Astrocyte of the spinal cord (primary cell): ENCODE measurements around the gene MEGF11.

Source experiments
- DNase-seq: peaks from one replicate; pipeline ENCODE4 v3.0.0; 2011; ENCODE audit warnings: low read depth, low spot score
- H3K4me3 ChIP-seq: 2 replicates; pipeline ENCODE4 v1.5.1; 2011; ENCODE audit warnings: low read depth, mild to moderate bottlenecking, low read length, moderate library complexity
- in situ Hi-C: cut with HindIII; loops from 2 replicates; pipeline ENCODE4 v1.10.0; 2017; ENCODE audit warnings: low sequenced_read_pairs
- TF ChIP-seq, protein P1 (sequence below): IDR thresholded peaks from 2 replicates; pipeline ENCODE4 v1.5.1; 2012; ENCODE audit warnings: low read depth, mild to moderate bottlenecking, low read length, inconsistent platforms

Gene MEGF11

DNA sequence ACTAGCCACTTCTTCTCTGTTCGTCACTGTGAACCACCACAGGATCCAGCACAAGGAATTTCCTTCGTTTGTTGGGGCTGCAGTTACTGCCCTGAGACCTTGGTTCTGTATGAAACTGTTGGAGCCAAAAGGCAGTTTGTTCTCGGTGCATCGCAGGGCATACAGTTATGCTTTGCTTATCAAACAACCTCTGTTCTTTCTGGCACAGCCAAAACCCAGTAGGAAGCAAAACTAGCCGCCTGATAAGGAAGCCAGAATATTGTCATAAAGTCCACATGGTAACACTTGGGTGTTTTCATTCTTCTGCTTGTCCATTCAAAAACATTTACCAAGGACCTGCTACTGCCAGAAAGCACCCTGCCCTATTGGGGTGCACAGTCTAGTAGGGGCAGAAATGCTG, 268.2 kb downstream of the MEGF11 start:
- in situ Hi-C loops: no loop called here
- H3K4me3 ChIP-seq: no peak overlapping the region
- no peak for DNase-seq
- TF ChIP-seq, protein P1, sequence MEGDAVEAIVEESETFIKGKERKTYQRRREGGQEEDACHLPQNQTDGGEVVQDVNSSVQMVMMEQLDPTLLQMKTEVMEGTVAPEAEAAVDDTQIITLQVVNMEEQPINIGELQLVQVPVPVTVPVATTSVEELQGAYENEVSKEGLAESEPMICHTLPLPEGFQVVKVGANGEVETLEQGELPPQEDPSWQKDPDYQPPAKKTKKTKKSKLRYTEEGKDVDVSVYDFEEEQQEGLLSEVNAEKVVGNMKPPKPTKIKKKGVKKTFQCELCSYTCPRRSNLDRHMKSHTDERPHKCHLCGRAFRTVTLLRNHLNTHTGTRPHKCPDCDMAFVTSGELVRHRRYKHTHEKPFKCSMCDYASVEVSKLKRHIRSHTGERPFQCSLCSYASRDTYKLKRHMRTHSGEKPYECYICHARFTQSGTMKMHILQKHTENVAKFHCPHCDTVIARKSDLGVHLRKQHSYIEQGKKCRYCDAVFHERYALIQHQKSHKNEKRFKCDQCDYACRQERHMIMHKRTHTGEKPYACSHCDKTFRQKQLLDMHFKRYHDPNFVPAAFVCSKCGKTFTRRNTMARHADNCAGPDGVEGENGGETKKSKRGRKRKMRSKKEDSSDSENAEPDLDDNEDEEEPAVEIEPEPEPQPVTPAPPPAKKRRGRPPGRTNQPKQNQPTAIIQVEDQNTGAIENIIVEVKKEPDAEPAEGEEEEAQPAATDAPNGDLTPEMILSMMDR: no peak

DNA sequence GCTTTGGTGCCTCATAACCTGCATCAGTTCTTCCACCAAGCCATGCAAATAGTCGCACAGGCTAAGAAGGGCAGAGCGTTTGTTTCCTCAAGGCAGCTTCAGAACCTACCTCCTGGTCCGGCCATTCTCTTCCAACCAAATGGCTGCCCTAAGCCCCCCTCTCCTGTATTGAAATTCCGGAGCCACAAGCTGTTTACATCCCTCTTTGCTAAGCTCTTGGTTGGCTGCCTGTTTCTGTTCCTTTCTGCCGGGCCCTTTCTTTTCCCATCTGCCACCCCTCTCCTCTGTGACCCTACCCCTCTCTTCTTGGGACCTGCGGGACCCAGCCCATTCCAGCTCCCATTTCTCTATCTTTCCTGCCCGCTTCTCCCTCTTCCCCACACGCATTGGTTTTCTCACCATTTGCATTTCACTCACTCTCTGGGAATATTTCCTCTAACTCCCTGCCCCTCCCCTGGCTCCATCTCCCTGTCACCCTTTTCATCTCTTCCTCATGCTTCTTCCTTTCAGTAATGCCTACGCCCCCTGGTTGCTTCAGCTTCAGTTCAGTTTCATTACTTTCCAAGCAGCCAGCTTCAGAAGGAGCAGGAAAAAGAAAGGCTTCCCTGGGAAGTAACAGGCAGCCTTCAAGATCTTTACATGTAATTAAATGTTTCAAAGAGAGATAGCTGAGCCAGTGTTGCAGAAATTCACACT, 270.8 kb downstream of the MEGF11 start:
- in situ Hi-C loops: no loop called here
- no peak for DNase-seq
- TF ChIP-seq, protein P1: no peak
- H3K4me3 ChIP-seq: no peak overlapping the region

DNA sequence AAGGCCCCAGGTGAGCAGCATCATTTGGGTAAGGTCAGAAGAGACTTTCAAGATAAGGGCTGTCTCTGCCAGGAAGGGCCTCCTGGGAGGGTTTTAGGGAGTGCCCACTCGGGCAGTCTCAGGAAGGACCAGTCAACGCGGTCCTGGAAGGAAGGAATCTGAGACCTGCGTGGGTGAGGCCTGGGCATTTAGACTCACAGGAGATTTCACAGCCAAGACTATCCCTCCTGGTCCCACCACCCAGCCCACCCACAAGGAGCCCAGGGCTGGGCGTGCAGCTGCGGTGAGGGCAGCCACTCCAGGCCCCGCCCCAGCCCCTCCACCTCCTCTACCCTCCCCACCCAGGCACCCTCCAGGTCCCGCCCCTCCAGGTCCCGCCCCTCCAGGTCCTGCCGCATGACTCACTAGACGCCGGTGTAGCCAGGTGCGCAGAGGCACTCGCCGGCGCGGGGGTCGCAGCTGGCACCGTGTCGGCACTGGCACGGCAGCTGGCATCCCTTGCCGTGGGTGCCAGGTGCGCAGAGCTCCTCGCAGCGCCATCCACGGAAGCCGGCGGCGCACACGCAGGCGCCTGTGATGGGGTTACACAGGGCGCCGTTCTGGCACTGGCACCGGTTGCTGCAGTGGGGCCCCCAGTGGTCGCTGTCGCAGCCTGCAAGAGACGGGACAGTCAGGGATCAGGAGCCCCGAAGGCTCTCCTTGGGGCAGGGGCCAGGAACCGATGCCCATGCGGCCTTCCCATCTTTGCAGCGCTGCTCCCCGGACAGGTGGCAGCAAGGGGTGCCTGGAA, 271.5 kb downstream of the MEGF11 start:
- no peak overlapping the region for H3K4me3 ChIP-seq
- no peak for DNase-seq
- TF ChIP-seq, protein P1: no peak
- in situ Hi-C loops: no loop called here

DNA sequence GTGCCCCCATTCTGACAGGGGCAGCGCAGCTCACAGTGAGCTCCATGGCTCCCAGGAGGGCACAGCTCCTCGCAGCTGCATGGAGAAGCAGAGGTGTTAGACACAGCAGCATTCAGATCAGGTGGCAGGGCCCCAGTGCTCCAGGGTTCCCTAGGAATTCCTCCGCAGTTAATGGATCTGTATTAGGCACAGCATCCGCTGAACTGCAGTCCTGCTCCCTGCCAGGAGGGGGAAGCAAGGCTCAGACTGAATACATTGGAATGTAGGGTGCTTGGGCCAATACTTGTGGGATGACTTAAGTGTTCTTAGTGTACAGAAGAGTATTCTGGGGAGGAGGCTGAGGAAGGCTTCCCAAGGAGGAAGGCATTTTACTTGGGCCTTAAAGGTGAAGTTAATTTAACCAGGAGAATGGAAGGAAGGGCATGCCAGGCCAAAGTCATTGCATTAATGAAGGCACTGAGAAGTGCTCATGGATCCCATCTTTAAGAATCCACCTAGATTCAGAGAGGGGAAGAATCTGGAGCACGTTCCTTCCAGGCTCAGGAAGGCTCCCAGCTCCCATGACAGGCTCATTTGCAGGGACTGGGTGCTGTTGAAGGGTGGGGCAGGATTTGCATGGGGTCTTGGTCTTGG, 272.6 kb downstream of the MEGF11 start:
- in situ Hi-C loops: no loop called here
- TF ChIP-seq, protein P1: peak; percentile 81
- peak; percentile 71 for DNase-seq
- H3K4me3 ChIP-seq: no peak overlapping the region

DNA sequence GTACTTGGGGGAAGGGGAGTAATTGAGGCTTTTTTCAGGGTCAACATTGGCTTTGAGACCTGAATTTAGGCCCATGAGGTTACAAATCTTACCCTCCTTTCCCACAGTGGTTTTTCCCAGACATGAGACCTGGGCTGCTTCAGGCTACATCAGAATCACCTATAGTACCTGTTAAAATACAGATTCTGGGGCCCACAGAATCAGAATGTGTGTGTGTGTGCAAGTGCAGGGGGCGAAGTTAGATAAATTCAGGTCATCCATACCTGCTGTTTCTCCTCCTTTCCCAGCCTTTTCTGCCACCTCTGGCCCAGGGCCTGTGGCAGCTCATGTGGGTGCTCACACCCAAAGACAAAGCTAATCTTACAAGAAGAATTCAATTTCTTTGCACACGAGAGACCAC, 273.7 kb downstream of the MEGF11 start:
- TF ChIP-seq, protein P1: no peak
- no peak for DNase-seq
- no peak overlapping the region for H3K4me3 ChIP-seq
- in situ Hi-C loops: no loop called here

DNA sequence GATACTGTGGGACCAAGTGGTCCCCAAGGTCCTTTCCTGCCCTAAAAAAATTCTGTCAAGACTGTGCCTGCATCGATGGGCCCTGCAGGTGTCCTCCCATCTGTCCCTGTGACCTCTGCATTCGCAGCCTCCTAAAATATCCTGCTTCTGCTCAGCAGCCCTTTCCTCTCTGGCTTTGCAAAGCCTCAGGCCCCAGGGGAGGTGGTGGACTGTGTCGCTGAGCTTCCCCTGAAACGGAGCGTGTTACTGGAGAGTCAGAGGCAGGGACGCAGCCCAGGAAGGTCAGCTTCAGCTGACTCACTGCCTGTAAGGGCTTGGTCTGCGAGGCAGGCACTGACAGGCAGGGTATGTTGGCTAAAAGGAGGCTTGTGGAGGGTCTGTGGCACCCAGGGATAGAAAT, 274.2 kb downstream of the MEGF11 start:
- in situ Hi-C loops: no loop called here
- H3K4me3 ChIP-seq: no peak overlapping the region
- TF ChIP-seq, protein P1: no peak
- no peak for DNase-seq
